Osteoblast (primary cell): Measurements from ENCODE around the gene IL34. TPM values are rescaled to one million over a fixed set of nuclear protein-coding genes. Genes with fewer than 3 reads are reported as not detected.
A peak's percentile ranks its signal among the peaks of the same experiment; 100 is the strongest.

Experiments used
- DNase-seq: peaks from one replicate; pipeline ENCODE4 v3.0.0; 2011; ENCODE audit warnings: low spot score, mixed read lengths; ENCODE audit not compliant: insufficient read length; ENCODE audit errors: missing footprints
- H2AFZ ChIP-seq: 2 replicates; pipeline ENCODE4 v1.6.0; 2011; ENCODE audit warnings: mild to moderate bottlenecking, low read length
- H3K27ac ChIP-seq: 2 replicates; pipeline ENCODE4 v1.5.1; 2011; ENCODE audit warnings: mild to moderate bottlenecking, low read depth, low read length, moderate library complexity
- H3K27me3 ChIP-seq: 2 replicates; pipeline ENCODE4 v1.6.0; 2012; ENCODE audit warnings: mild to moderate bottlenecking, control low read depth, inconsistent platforms, low read length, moderate library complexity; ENCODE audit not compliant: insufficient read depth
- H3K36me3 ChIP-seq: 2 replicates; pipeline ENCODE4 v1.5.1; 2011; ENCODE audit warnings: mild to moderate bottlenecking, low read length, control low read depth, moderate library complexity; ENCODE audit not compliant: insufficient read depth
- H3K4me1 ChIP-seq: 2 replicates; pipeline ENCODE4 v1.5.1; 2011; ENCODE audit warnings: mild to moderate bottlenecking, low read length, control low read depth, moderate library complexity; ENCODE audit not compliant: insufficient read depth
- H3K4me2 ChIP-seq: 2 replicates; pipeline ENCODE4 v1.6.0; 2011; ENCODE audit warnings: mild to moderate bottlenecking, low read length; ENCODE audit not compliant: insufficient read depth
- H3K4me3 ChIP-seq: fragments of 200-600 bp; sonication (generic); 3 replicates; pipeline ENCODE4 v1.5.1; 2012; ENCODE audit warnings: mild to moderate bottlenecking, low read length, inconsistent platforms; ENCODE audit not compliant: insufficient read depth
- H3K79me2 ChIP-seq: 2 replicates; pipeline ENCODE4 v1.6.0; 2012; ENCODE audit warnings: mild to moderate bottlenecking, low read length, control low read depth, inconsistent platforms; ENCODE audit not compliant: insufficient read depth
- H3K9me3 ChIP-seq: 2 replicates; pipeline ENCODE4 v1.5.1; 2011; ENCODE audit warnings: low read depth, low read length, control low read depth
- H4K20me1 ChIP-seq: 2 replicates; pipeline ENCODE4 v1.6.0; 2012; ENCODE audit warnings: mild to moderate bottlenecking, low read length, control low read depth; ENCODE audit not compliant: insufficient read depth
- total RNA-seq: library from RNA; depleted of rRNA; stranded (reverse); fragments of >200 nt; gene quantifications from 2 replicates; pipeline ENCODE4 v1.2.3, GENCODE V29; 2012
- TF ChIP-seq, protein P1 (sequence below): IDR thresholded peaks from 2 replicates; pipeline ENCODE4 v1.5.1; 2011; ENCODE audit warnings: mild to moderate bottlenecking, low read depth, low read length, moderate library complexity; ENCODE audit errors: extremely low read depth

The IL34 gene
- total RNA-seq, 1 donor, result 9.4 TPM

DNA sequence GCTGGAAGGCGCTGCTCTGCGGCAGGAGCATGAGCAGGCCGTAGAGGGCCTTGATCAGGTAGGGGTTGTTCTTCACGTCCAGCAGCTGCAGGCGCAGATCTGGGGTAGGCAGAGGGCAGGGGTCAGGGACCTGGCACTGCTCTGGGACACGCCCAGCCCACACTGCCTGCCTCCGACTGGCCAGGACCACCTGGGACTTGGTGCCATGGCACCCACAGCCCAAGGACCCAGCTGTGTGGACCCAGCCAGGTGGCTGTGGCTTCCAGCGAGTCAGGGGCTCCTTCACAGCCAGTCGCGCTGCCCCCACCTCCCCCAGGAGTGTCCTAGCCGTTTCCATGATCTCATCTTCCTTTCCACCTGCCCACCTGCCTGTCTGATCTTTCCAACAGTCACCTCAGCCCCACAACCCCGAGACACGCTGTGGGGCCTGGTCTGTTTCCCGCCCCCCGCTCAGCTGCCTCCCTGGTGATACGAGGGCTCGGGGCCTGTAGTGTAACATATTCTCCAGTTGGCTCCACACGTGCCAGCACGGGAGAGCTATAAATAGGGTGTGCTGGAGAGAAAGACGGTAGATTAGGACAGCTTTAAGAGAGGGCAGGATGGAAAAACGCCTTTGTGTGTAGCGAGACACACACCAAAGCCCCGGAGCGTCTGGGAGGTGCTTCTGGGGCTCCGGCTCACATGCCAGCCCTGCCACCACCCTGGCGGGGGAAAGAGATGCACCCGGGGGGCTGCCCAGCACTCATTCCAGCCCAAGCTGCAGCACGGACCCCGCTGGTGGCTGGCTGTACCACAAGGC lies 46.7 kb downstream of the IL34 start:
- no peaks in the 10 kb centered on the region for H3K79me2 ChIP-seq
- H3K4me1 ChIP-seq, result peaks cover 43% of the 10 kb centered on the region

DNA sequence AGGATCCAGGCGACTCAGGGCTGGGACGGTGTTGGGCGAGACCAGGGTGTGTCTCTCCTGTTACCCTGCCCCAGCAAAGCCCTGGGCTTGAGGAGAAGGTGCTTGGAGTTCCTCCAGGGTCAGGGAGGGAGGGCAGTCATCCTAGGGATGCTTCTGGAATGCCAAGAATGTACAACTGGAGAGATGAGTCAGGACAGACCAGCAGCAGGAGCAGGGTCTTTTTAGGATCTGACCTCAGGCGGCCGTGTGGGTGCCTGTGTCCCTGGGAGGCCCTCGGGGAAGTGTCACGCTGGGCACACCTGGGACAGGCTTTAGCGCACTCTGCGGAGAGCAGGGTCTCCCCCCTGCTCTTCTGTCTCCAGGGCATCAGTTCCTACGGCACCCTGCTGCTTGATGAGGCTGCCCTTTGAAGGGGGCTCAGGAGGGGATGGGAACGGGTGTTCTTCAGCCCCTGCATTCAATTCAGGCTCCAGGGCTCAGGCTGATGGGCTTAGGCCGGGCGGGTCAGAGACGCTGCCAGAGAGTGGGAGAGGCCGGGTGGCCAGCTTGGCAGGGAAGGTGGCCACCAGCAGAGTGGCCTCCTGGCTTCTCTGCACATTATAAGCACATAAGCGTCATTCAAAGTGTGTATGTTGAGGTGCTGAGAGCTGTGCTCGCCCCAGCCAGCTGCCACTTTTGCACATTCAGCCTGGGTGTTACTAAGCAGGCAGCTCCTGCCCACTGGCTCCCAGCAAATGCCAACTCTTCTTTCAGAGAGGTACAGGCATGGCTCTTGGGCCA lies 47.9 kb downstream of the IL34 start:
- Histone ChIP-seq H3K4me3 (no peak overlapping the region), H3K27ac (peak overlapping the region; percentile 92), H3K9me3 (no peaks in the 10 kb centered on the region), H3K79me2 (no peaks in the 10 kb centered on the region), H4K20me1 (no peaks in the 10 kb centered on the region), H3K27me3 (no peaks in the 10 kb centered on the region), H3K36me3 (peaks cover under 1% of the 10 kb centered on the region), H3K4me1 (peaks cover 41% of the 10 kb centered on the region), H2AFZ (no peak overlapping the region), H3K4me2 (no peak overlapping the region)
- TF ChIP-seq, protein P1, sequence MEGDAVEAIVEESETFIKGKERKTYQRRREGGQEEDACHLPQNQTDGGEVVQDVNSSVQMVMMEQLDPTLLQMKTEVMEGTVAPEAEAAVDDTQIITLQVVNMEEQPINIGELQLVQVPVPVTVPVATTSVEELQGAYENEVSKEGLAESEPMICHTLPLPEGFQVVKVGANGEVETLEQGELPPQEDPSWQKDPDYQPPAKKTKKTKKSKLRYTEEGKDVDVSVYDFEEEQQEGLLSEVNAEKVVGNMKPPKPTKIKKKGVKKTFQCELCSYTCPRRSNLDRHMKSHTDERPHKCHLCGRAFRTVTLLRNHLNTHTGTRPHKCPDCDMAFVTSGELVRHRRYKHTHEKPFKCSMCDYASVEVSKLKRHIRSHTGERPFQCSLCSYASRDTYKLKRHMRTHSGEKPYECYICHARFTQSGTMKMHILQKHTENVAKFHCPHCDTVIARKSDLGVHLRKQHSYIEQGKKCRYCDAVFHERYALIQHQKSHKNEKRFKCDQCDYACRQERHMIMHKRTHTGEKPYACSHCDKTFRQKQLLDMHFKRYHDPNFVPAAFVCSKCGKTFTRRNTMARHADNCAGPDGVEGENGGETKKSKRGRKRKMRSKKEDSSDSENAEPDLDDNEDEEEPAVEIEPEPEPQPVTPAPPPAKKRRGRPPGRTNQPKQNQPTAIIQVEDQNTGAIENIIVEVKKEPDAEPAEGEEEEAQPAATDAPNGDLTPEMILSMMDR, result no peak
- peak; percentile 99 for DNase-seq

More for the DNA sequence above, 46.7 kb downstream of the IL34 start:
- Histone ChIP-seq H4K20me1 (no peaks in the 10 kb centered on the region), H3K4me3 (no peak overlapping the region), H2AFZ (no peak overlapping the region), H3K36me3 (no peaks in the 10 kb centered on the region), H3K9me3 (no peaks in the 10 kb centered on the region), H3K27ac (peak overlapping the region; percentile 92), H3K27me3 (no peaks in the 10 kb centered on the region), H3K4me2 (no peak overlapping the region)
- TF ChIP-seq, protein P1, result no peak
- DNase-seq, result no peak

DNA sequence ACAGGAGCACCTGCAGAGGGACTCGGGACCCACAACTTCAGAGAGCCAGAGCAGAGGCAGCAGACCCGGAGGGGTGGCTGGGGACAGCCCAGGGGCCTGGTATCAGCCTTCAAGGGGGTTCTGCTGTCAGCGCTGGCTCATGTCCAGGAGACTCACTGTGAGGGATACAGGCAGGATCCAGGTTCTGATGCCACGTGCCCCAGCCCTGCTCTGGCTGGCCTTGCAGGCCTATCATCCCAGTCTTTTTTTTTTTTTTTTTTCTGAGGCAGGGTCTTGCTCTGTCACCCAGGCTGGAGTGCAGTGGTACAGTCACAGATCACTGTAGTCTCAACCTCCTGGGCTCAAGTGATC lies 48.5 kb downstream of the IL34 start:
- H2AFZ ChIP-seq, result no peak overlapping the region
- H3K36me3 ChIP-seq, result peaks cover 4% of the 10 kb centered on the region
- H3K27me3 ChIP-seq, result no peaks in the 10 kb centered on the region
- H3K4me2 ChIP-seq, result no peak overlapping the region
- H3K4me1 ChIP-seq, result peaks cover 41% of the 10 kb centered on the region
- no peaks in the 10 kb centered on the region for H3K79me2 ChIP-seq
- no peak overlapping the region for H3K4me3 ChIP-seq
- H4K20me1 ChIP-seq, result no peaks in the 10 kb centered on the region
- H3K27ac ChIP-seq, result peak overlapping the region; percentile 92
- DNase-seq, result no peak
- TF ChIP-seq, protein P1, result no peak
- H3K9me3 ChIP-seq, result no peaks in the 10 kb centered on the region
